ENCODE results near the gene CENPC. TPM values are rescaled to one million over a fixed set of nuclear protein-coding genes. Genes with fewer than 3 reads are reported as not detected.

Gene CENPC
- polyA plus RNA-seq, 2 of the 4 experiments (the other 2 are of a cell fraction) = 5.6 to 9.0 TPM

- Histone ChIP-seq H3K9me3 (no peaks in the 10 kb centered on the region), H3K4me1 (no peaks in the 10 kb centered on the region), H3K27ac (no peak overlapping the region), H3K4me3 (no peak overlapping the region), H3K4me2 (no peak overlapping the region)
- ATAC-seq = no peak
- DNase-seq (ENCODE audit: low read depth in 1 of 2, low spot score in 1 of 2) = no peak
- 42% methylated on average over 4 of the region's 4 CpGs for WGBS (ENCODE audit: missing lambda C conversion rate)
- ChIA-PET POLR2A (no interaction called here), CTCF (no interaction called here)
- TF ChIP-seq KDM5A (IDR thresholded peaks at IDR 0.05) (no peak), ZC3H11A (IDR thresholded peaks at IDR 0.05) (no peak), RAD21 (conservative IDR thresholded peaks at IDR 0.05 in 1 of 2, IDR thresholded peaks at IDR 0.05 in 1 of 2) (no peak), HOXB5 (CRISPR knock-in tag; IDR thresholded peaks at IDR 0.05) (no peak), FOSB (CRISPR knock-in tag; IDR thresholded peaks at IDR 0.05) (no peak), TP53 (CRISPR knock-in tag; IDR thresholded peaks at IDR 0.05) (no peak), KDM1A (IDR thresholded peaks at IDR 0.05; ENCODE audit: low read depth) (no peak), BHLHE40 (IDR thresholded peaks at IDR 0.05; ENCODE audit: low read depth, low read length) (no peak), RNF2 (IDR thresholded peaks at IDR 0.05; ENCODE audit: borderline replicate concordance, low read depth) (no peak), ELK1 (IDR thresholded peaks at IDR 0.05; ENCODE audit: low read depth, low read length) (no peak), REST (IDR thresholded peaks at IDR 0.05) (no peak), HOXA7 (CRISPR knock-in tag; IDR thresholded peaks at IDR 0.05) (no peak), ZNF302 (CRISPR knock-in tag; IDR thresholded peaks at IDR 0.05) (no peak)
- TF ChIP-seq, protein P1, sequence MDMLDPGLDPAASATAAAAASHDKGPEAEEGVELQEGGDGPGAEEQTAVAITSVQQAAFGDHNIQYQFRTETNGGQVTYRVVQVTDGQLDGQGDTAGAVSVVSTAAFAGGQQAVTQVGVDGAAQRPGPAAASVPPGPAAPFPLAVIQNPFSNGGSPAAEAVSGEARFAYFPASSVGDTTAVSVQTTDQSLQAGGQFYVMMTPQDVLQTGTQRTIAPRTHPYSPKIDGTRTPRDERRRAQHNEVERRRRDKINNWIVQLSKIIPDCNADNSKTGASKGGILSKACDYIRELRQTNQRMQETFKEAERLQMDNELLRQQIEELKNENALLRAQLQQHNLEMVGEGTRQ (IDR thresholded peaks at IDR 0.05) = no peak
- TF ChIP-seq, protein P2, sequence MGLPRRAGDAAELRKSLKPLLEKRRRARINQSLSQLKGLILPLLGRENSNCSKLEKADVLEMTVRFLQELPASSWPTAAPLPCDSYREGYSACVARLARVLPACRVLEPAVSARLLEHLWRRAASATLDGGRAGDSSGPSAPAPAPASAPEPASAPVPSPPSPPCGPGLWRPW (IDR thresholded peaks at IDR 0.05) = no peak
- no peak for FAIRE-seq
Observed at GRCh38 chr4:67576059-67576466, 30.8 kb upstream of the CENPC start.

DNA sequence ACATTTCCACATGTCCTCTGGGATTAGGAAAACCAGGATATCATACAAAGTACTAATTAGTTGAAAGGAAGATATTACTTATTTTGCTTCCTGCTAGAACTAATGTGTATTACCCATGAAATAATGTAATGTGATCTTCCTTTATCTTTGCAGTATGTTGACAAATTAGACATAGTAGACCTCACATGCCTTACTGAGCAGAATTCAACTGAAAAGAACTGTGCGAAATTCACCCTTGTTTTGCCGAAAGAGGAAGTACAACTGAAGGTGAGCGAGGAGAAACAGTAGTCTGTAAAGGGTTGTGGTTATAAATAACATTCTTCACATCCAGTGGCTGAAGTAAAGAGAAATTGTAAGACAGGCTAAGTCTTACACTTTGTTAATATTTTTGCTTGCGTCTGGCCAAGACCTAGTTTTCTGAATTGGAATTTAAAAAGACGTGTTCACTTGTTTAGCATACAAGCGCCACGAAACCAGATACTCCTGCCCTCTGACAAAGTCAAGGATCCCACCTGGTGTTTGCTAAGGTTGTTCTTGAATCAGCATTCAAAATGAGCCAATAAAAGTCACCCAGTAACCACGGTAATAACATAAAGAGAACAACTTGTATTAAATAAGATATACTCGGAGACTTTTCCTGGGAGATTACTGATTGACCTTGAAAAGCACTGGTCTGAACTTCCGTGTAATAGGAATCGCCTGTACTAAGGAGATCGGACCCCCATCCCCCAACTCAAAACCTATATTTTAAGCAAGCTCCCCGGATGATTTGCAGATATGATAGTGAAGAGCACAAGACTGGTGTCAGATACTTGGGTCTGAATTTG is 30.1 kb upstream of the CENPC start:
- Histone ChIP-seq H3K27ac (no peak overlapping the region), H3K9me3 (no peaks in the 10 kb centered on the region), H3K4me3 (no peak overlapping the region), H3K4me2 (no peak overlapping the region), H3K4me1 (no peaks in the 10 kb centered on the region)
- 80% methylated on average over 13 of the region's 13 CpGs for WGBS (ENCODE audit: missing lambda C conversion rate)
- ChIA-PET CTCF (no interaction called here), POLR2A (no interaction called here)
- ATAC-seq (no peak), FAIRE-seq (no peak), DNase-seq (ENCODE audit: low read depth in 1 of 2, low spot score in 1 of 2) (no peak)
- no peak for TF ChIP-seq ESRRA (IDR thresholded peaks at IDR 0.05; ENCODE audit: borderline replicate concordance, low read length)
- no peak for TF ChIP-seq ELK1 (IDR thresholded peaks at IDR 0.05; ENCODE audit: low read depth, low read length)
- no peak for TF ChIP-seq ZSCAN20 (CRISPR knock-in tag; IDR thresholded peaks at IDR 0.05)
- no peak for TF ChIP-seq ZFP36 (IDR thresholded peaks at IDR 0.05; ENCODE audit: borderline replicate concordance, partially characterized antibody)
- TF ChIP-seq RCOR1 (IDR thresholded peaks at IDR 0.05; ENCODE audit: low read depth, low read length) = no peak
- no peak for TF ChIP-seq PHF8 (IDR thresholded peaks at IDR 0.05; ENCODE audit: borderline replicate concordance, low read depth)
- TF ChIP-seq MAX (IDR thresholded peaks at IDR 0.05) = no peak
- TF ChIP-seq HEYL (CRISPR knock-in tag; IDR thresholded peaks at IDR 0.05) = no peak
- TF ChIP-seq RARB (CRISPR knock-in tag; IDR thresholded peaks at IDR 0.05) = no peak
- TF ChIP-seq, protein P2 (IDR thresholded peaks at IDR 0.05) = no peak
- TF ChIP-seq, protein P3, sequence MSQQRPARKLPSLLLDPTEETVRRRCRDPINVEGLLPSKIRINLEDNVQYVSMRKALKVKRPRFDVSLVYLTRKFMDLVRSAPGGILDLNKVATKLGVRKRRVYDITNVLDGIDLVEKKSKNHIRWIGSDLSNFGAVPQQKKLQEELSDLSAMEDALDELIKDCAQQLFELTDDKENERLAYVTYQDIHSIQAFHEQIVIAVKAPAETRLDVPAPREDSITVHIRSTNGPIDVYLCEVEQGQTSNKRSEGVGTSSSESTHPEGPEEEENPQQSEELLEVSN (IDR thresholded peaks at IDR 0.05; ENCODE audit: borderline replicate concordance, low read depth) = no peak
- no peak for TF ChIP-seq MAFK (IDR thresholded peaks at IDR 0.05; ENCODE audit: partially characterized antibody)
- no peak for TF ChIP-seq FOSL2 (IDR thresholded peaks at IDR 0.05)
- TF ChIP-seq FOSL2 (CRISPR knock-in tag; IDR thresholded peaks at IDR 0.05) = no peak
- TF ChIP-seq NR3C1 (IDR thresholded peaks at IDR 0.05) = no peak
- no peak for TF ChIP-seq POLR2AphosphoS2 (conservative IDR thresholded peaks at IDR 0.05; ENCODE audit: low read length)

All from A549 (cell line).